Measurements from ENCODE around the gene LHX2. TPM values are rescaled to one million over a fixed set of nuclear protein-coding genes. Genes with fewer than 3 reads are reported as not detected.

The LHX2 gene
- total and polyA plus RNA-seq, 2 of the 13 experiments (the other 11 are each of a cell fraction or from before 2014, with no cell fraction given): not detected

GRCh38 chr9:124017051-124017928, 5.7 kb downstream of the LHX2 start:
- Histone ChIP-seq H3K4me3 (replicated peaks in 1 of 3; ENCODE audit: insufficient read depth in 1 of 3, low read depth in 2 of 3, low read length in 3 of 3) (peak overlapping the region; percentile 38 to 61 (median 39); a peak in 5 of 6 replicates), H3K4me2 (ENCODE audit: low read depth, low read length) (peak overlapping the region; percentile 59), H3K27me3 (ENCODE audit: control insufficient read depth in 1 of 2, insufficient read depth in 2 of 2, low read length in 2 of 2) (peaks cover 39 to 97% of the 10 kb centered on the region in 2 experiments), H3K9ac (ENCODE audit: insufficient read depth, low read depth, low read length) (no peak overlapping the region), H3K79me2 (ENCODE audit: insufficient read depth, low read length) (no peaks in the 10 kb centered on the region), H4K20me1 (ENCODE audit: insufficient read depth, low read length) (peaks cover 10% of the 10 kb centered on the region; the same call in 1 of the 2 replicates), H3K27ac (ENCODE audit: extremely low read length, insufficient read depth, low read length) (no peak overlapping the region), H3K9me3 (ENCODE audit: low read length) (no peaks in the 10 kb centered on the region), H3K36me3 (replicated peaks in 1 of 2; ENCODE audit: control insufficient read depth in 1 of 2, insufficient read depth in 2 of 2, low read length in 2 of 2) (no peaks in the 10 kb centered on the region), H3K4me1 (ENCODE audit: insufficient read depth, low read length) (peaks cover 28% of the 10 kb centered on the region), H2AFZ (ENCODE audit: low read length) (no peak overlapping the region)
- CTCF ChIA-PET (ENCODE audit: low intra/inter-chr PET ratio, low total read pairs): no interaction called here
- in situ Hi-C loops (cut with HindIII; ENCODE audit: extremely low pct_ligation_motif_present, low pct_unique_long_range_greater_than_20kb) (no loop called here), intact Hi-C loops (cut with micrococcal nuclease; ENCODE audit: unreplicated experiment) (no loop called here)
- no peak for DNase-seq (ENCODE audit: low spot score)
- POLR2A ChIA-PET: no interaction called here
- no TSS peak for BruUV-seq (replicated peaks)
- no peak for ATAC-seq
- no peak for FAIRE-seq
- 19% methylated on average over 24 of the region's 73 CpGs for WGBS (ENCODE audit: low lambda C conversion rate)
- TF ChIP-seq CBX2 (IDR thresholded peaks at IDR 0.05; ENCODE audit: low read depth, low read length) (no peak), CBX2 (CRISPR knock-in tag; IDR thresholded peaks at IDR 0.05; ENCODE audit: low read depth) (0 out of 2 replicates have a peak, but pooled peaks have one; percentile 56), EZH2 (conservative IDR thresholded peaks at IDR 0.05; ENCODE audit: low read depth, low read length) (peak; percentile 72; the same call in 1 of the 2 replicates), UBTF (CRISPR knock-in tag; IDR thresholded peaks at IDR 0.05) (0 out of 2 replicates have a peak, but pooled peaks have one; percentile 35), ZNF318 (CRISPR knock-in tag; IDR thresholded peaks at IDR 0.05) (no peak), ZNF501 (CRISPR knock-in tag; IDR thresholded peaks at IDR 0.05) (peak; percentile 33; the same call in 1 of the 2 replicates), NR2C2 (CRISPR knock-in tag; IDR thresholded peaks at IDR 0.05; ENCODE audit: borderline replicate concordance) (peak; percentile 21; the same call in 1 of the 2 replicates)
- TF ChIP-seq, protein P1, sequence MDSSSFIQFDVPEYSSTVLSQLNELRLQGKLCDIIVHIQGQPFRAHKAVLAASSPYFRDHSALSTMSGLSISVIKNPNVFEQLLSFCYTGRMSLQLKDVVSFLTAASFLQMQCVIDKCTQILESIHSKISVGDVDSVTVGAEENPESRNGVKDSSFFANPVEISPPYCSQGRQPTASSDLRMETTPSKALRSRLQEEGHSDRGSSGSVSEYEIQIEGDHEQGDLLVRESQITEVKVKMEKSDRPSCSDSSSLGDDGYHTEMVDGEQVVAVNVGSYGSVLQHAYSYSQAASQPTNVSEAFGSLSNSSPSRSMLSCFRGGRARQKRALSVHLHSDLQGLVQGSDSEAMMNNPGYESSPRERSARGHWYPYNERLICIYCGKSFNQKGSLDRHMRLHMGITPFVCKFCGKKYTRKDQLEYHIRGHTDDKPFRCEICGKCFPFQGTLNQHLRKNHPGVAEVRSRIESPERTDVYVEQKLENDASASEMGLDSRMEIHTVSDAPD (CRISPR knock-in tag; IDR thresholded peaks at IDR 0.05): no peak

Data from HepG2 (cell line).